B cell (primary cell): ENCODE data around the gene XRCC3. TPM values are rescaled to one million over a fixed set of nuclear protein-coding genes. Genes with fewer than 3 reads are reported as not detected.

Experiments used
- ATAC-seq: fragments of 200-7000 bp; cut with Tn5 transposase; one replicate; pipeline ENCODE4 v1.10.0; 2021; ENCODE audit warnings: low read depth, mild to moderate bottlenecking, moderate number of reproducible peaks, moderate library complexity
- CTCF ChIA-PET: fragments of 350-600 bp; sonication (Branson Sonifier 250); formaldehyde crosslinking; loops from one replicate; lab custom pipeline; 2021; ENCODE audit warnings: antibody characterized with exemption, inconsistent platforms; lab: Charles Lee
- POLR2A ChIA-PET: fragments of 350-600 bp; sonication (Branson Sonifier 250); formaldehyde crosslinking; loops from one replicate; lab custom pipeline; 2021; ENCODE audit warnings: antibody characterized with exemption; lab: Charles Lee
- DNase-seq: peaks from one replicate; pipeline ENCODE4 v3.0.0; 2013
- H2AFZ ChIP-seq: 2 replicates; pipeline ENCODE4 v1.6.1; 2012; ENCODE audit warnings: mild to moderate bottlenecking, low read depth, low read length; ENCODE audit not compliant: insufficient read depth, poor library complexity, severe bottlenecking
- H3K27ac ChIP-seq, 2 donors: 1 replicate in 1 of 2; 2 replicates in 1 of 2; pipeline ENCODE4 v1.5.1; 2012 to 2013; ENCODE audit warnings: low read length in 2 of 2, mild to moderate bottlenecking in 2 of 2, moderate library complexity in 1 of 2
- H3K27me3 ChIP-seq, 4 experiments: fragments of 200-600 bp in 1 of 4; sonication (generic) in 1 of 4; replicated peaks in 1 of 4; 1 replicate in 2 of 4; 2 replicates in 2 of 4; pipeline versions ENCODE4 v1.6.1 to v1.7.0; 2013 to 2016; ENCODE audit warnings: low read length in 3 of 4, mild to moderate bottlenecking in 2 of 4, mixed read lengths in 1 of 4, moderate library complexity in 1 of 4; ENCODE audit not compliant: insufficient read depth in 4 of 4, control insufficient read depth in 3 of 4; ENCODE audit errors: control extremely low read depth in 1 of 4
- H3K36me3 ChIP-seq, 2 experiments: replicated peaks in 1 of 2; 1 replicate in 1 of 2; 2 replicates in 1 of 2; pipeline versions ENCODE4 v1.6.1 to v1.7.1; 2013; ENCODE audit warnings: low read length in 1 of 2; ENCODE audit not compliant: insufficient read depth in 2 of 2, control insufficient read depth in 1 of 2; ENCODE audit errors: control extremely low read depth in 1 of 2, extremely low read depth in 1 of 2
- H3K4me1 ChIP-seq, 2 donors: fragments of 200-600 bp in 1 of 2; sonication (generic) in 1 of 2; 1 replicate in 1 of 2; 2 replicates in 1 of 2; pipeline versions ENCODE4 v1.5.1 to v1.6.1; 2013 to 2017; ENCODE audit warnings: low read length in 2 of 2; ENCODE audit not compliant: control insufficient read depth in 2 of 2, insufficient read depth in 2 of 2
- H3K4me2 ChIP-seq: replicated peaks from 2 replicates; pipeline ENCODE3; 2012; ENCODE audit warnings: mild to moderate bottlenecking, low read depth, low read length; ENCODE audit not compliant: poor library complexity, severe bottlenecking
- H3K4me3 ChIP-seq, 5 experiments: fragments of 200-600 bp in 1 of 5; sonication (generic) in 1 of 5; 1 replicate in 3 of 5; 2 replicates in 2 of 5; pipeline versions ENCODE4 v1.5.1 to v1.7.0; 2011 to 2016; ENCODE audit warnings: low read length in 4 of 5, mild to moderate bottlenecking in 4 of 5, low read depth in 2 of 5, control low read depth in 1 of 5, moderate library complexity in 1 of 5; ENCODE audit not compliant: insufficient read depth in 1 of 5; ENCODE audit errors: control extremely low read depth in 1 of 5, extremely low read depth in 1 of 5
- H3K79me2 ChIP-seq: fragments of 200-600 bp; sonication (generic); one replicate; pipeline ENCODE4 v1.6.0; 2016; ENCODE audit warnings: low read length; ENCODE audit not compliant: control insufficient read depth, insufficient read depth
- H3K9ac ChIP-seq: fragments of 200-600 bp; sonication (generic); 2 replicates; pipeline ENCODE4 v1.6.1; 2017; ENCODE audit warnings: mild to moderate bottlenecking, low read length, moderate library complexity
- H3K9me3 ChIP-seq, 3 donors: one replicate each; pipeline versions ENCODE4 v1.6.1 to v1.7.1; 2013; ENCODE audit warnings: low read length in 2 of 3; ENCODE audit not compliant: control insufficient read depth in 2 of 3, insufficient read depth in 1 of 3; ENCODE audit errors: control extremely low read depth in 1 of 3
- H4K20me1 ChIP-seq: 2 replicates; pipeline ENCODE4 v1.6.0; 2012; ENCODE audit warnings: mild to moderate bottlenecking, low read length; ENCODE audit not compliant: insufficient read depth, control insufficient read depth, poor library complexity, severe bottlenecking
- H3K27ac Mint-ChIP-seq: one replicate; pipeline ENCODE4 v1.8.0; 2021; ENCODE audit warnings: mixed read lengths
- H3K27me3 Mint-ChIP-seq: one replicate; pipeline ENCODE4 v1.8.0; 2021; ENCODE audit warnings: mixed read lengths
- H3K4me1 Mint-ChIP-seq: one replicate; pipeline ENCODE4 v1.8.0; 2021; ENCODE audit warnings: mixed read lengths
- H3K4me3 Mint-ChIP-seq: one replicate; pipeline ENCODE4 v1.8.0; 2021; ENCODE audit warnings: mixed read lengths
- H3K9me3 Mint-ChIP-seq: one replicate; pipeline ENCODE4 v1.8.0; 2022; ENCODE audit warnings: mixed read lengths; ENCODE audit not compliant: insufficient read depth
- EZH2 ChIP-seq: IDR thresholded peaks from 2 replicates; pipeline ENCODE4 v1.6.1; 2012; ENCODE audit warnings: borderline replicate concordance, low read depth, mild to moderate bottlenecking, moderate library complexity, low read length; ENCODE audit not compliant: insufficient read depth, poor library complexity, severe bottlenecking
- WGBS: methylation state at CpG from one replicate; pipeline ENCODE4 v1.1.5; 2013; ENCODE audit warnings: missing lambda C conversion rate; ENCODE audit not compliant: insufficient coverage; 5-methylcytosine and 5-hydroxymethylcytosine counted together
- intact Hi-C: fragments of 100-400 bp; cut with micrococcal nuclease; formaldehyde crosslinking; loops from one replicate; pipeline ENCODE4 v1.10.0; 2022
- polyA plus RNA-seq: library from polyadenylated mRNA; depleted of rRNA; stranded (reverse); fragments of >200 nt; gene quantifications from 2 replicates; pipeline ENCODE4 v1.2.3, GENCODE V29; 2012
- total RNA-seq, 2 donors: library from RNA; stranded (reverse); fragments of 120-200 nt in 1 of 2; gene quantifications; 1 replicate in 1 of 2; 2 replicates in 1 of 2; pipeline versions ENCODE4 v1.2.3 to v1.2.4, GENCODE V29; 2013 to 2022
- TF ChIP-seq, protein P1 (sequence below): fragments of 200-600 bp; IDR thresholded peaks from one replicate; pipeline ENCODE4 v1.8.0; 2022; ENCODE audit warnings: antibody characterized with exemption, mild to moderate bottlenecking

Gene XRCC3
- total and polyA plus RNA-seq, 2 donors (not counting 1 experiment from before 2014, with no cell fraction given), result 18.0 to 19.7 TPM

DNA sequence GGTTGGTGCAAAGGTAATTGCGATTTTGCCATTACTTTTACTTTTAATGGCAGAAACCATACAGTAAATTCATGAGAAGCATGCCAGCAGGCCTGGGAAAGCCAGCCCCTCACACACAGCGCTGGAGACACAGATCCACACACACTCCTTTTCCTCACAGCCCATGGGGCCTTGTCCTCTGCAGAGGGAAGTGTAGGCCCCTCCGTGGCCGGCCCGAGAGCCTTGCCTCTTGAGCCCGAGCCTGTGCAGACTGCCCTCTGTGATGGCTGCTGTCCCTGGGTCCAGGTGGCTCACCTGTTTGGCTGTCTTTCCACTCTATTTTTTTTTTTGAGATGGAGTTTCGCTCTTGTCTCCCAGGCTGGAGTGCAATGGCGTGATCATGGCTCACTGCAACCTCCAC, 39.3 kb downstream of the XRCC3 start:
- Histone ChIP-seq H3K36me3 (peaks cover 33 to 79% of the 10 kb centered on the region in 2 experiments), H3K4me1 (peaks cover 8 to 11% of the 10 kb centered on the region in 2 donors), H3K27me3 (no peaks in the 10 kb centered on the region), H4K20me1 (peaks cover 6% of the 10 kb centered on the region), H3K27ac (no peak overlapping the region), H3K9me3 (no peaks in the 10 kb centered on the region), H3K9ac (no peak overlapping the region), H3K4me2 (no peak overlapping the region), H3K4me3 (no peak overlapping the region), H2AFZ (no peak overlapping the region), H3K79me2 (peaks cover 10% of the 10 kb centered on the region)
- Mint-ChIP-seq H3K27ac (no peak overlapping the region), H3K4me3 (no peak overlapping the region), H3K9me3 (no peaks in the 10 kb centered on the region), H3K27me3 (no peaks in the 10 kb centered on the region), H3K4me1 (peaks cover 14% of the 10 kb centered on the region)
- TF ChIP-seq EZH2, result no peak
- TF ChIP-seq, protein P1, sequence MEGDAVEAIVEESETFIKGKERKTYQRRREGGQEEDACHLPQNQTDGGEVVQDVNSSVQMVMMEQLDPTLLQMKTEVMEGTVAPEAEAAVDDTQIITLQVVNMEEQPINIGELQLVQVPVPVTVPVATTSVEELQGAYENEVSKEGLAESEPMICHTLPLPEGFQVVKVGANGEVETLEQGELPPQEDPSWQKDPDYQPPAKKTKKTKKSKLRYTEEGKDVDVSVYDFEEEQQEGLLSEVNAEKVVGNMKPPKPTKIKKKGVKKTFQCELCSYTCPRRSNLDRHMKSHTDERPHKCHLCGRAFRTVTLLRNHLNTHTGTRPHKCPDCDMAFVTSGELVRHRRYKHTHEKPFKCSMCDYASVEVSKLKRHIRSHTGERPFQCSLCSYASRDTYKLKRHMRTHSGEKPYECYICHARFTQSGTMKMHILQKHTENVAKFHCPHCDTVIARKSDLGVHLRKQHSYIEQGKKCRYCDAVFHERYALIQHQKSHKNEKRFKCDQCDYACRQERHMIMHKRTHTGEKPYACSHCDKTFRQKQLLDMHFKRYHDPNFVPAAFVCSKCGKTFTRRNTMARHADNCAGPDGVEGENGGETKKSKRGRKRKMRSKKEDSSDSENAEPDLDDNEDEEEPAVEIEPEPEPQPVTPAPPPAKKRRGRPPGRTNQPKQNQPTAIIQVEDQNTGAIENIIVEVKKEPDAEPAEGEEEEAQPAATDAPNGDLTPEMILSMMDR, result no peak
- 91% methylated on average over 5 of the region's 8 CpGs for WGBS
- DNase-seq (no peak), ATAC-seq (no peak)
- CTCF ChIA-PET, result interaction anchor here (0.6 to 1.4 kb wide), 3 partner anchors 69 to 108 kb away, joined by 3 to 5 read pairs (median 3); no protein-coding TSS in a partner anchor
- intact Hi-C loops, result no loop called here
- POLR2A ChIA-PET, result no interaction called here

DNA sequence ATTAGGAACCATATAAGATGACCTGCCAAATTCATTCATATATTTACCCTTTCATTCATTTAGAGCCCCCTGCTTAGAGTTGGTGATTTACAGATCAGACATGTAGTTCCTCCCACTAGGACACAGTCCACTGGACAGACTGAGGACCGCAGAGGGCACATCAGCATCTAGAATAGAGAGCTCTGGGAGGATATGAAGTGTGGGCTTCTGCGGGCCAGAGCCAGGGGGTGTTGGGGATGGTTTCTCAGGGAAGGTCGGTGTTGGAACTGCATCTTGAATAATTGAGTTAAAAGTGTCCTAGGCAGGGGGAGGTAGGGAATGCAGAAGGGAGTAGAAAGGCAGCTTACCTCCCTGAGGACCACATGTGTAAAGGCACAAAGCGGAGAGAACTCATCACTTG, 43.3 kb downstream of the XRCC3 start:
- Histone ChIP-seq H3K79me2 (no peaks in the 10 kb centered on the region), H3K9ac (no peak overlapping the region), H3K9me3 (no peaks in the 10 kb centered on the region), H2AFZ (no peak overlapping the region), H4K20me1 (peaks cover 9% of the 10 kb centered on the region), H3K27me3 (no peaks in the 10 kb centered on the region), H3K36me3 (peaks cover 14 to 86% of the 10 kb centered on the region in 2 experiments), H3K4me3 (no peak overlapping the region), H3K4me1 (no peaks in the 10 kb centered on the region), H3K4me2 (no peak overlapping the region), H3K27ac (no peak overlapping the region)
- 98% methylated on average over 4 of the region's 4 CpGs for WGBS
- no peak overlapping the region for H3K27ac Mint-ChIP-seq
- H3K4me1 Mint-ChIP-seq, result no peaks in the 10 kb centered on the region
- H3K9me3 Mint-ChIP-seq, result no peaks in the 10 kb centered on the region
- no peak for DNase-seq
- intact Hi-C loops, result no loop called here
- TF ChIP-seq, protein P1, result no peak
- no peak for TF ChIP-seq EZH2
- no peak for ATAC-seq
- ChIA-PET POLR2A (no interaction called here), CTCF (interaction anchor here (1.0 kb wide), 1 partner anchor 102 kb away, joined by 3 read pairs; no protein-coding TSS in a partner anchor)
- H3K4me3 Mint-ChIP-seq, result no peak overlapping the region
- no peaks in the 10 kb centered on the region for H3K27me3 Mint-ChIP-seq
